GM21737 (cell line): ENCODE results near the gene SLC7A9.

Experiments
- ATAC-seq: cut with Tn5 transposase; IDR thresholded peaks from one replicate; pipeline ENCODE4 v1.9.1; 2021; ENCODE audit warnings: mild to moderate bottlenecking, moderate library complexity; ENCODE audit not compliant: unreplicated experiment

Gene SLC7A9

DNA sequence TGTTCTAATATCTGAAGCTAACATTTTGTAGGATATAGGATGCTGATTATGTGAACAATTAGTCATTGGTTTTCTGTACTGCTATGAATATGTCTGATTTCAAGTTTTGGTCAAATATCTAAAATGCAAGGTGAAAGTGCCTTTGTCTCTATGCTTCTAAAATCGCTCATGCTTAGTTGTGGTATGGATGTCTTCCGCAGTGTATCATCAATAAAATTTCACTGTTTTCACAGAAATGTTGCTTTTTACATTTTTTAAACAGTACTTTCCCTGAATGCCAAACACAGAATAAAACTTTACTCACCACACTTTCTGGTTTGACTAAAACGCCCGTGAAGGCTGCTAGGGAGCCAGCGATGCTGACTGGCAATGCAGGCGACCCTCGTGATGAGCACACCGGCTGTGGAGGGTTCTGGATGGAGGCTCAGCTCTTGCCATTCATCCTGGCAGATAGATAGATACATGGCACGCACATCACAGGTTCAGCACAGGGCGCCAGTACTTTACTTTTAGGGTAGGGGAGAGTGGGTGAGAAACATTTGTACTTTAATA lies 40.1 kb downstream of the SLC7A9 start:
- no peak for ATAC-seq

GRCh38 chr19:32828643-32829344 lies 40.8 kb downstream of the SLC7A9 start:
- ATAC-seq: no peak

- no peak for ATAC-seq
These were observed 41.4 kb downstream of the SLC7A9 start for GRCh38 chr19:32828139-32828538.

GRCh38 chr19:32824916-32825608 lies 44.5 kb downstream of the SLC7A9 start:
- ATAC-seq: no peak

DNA sequence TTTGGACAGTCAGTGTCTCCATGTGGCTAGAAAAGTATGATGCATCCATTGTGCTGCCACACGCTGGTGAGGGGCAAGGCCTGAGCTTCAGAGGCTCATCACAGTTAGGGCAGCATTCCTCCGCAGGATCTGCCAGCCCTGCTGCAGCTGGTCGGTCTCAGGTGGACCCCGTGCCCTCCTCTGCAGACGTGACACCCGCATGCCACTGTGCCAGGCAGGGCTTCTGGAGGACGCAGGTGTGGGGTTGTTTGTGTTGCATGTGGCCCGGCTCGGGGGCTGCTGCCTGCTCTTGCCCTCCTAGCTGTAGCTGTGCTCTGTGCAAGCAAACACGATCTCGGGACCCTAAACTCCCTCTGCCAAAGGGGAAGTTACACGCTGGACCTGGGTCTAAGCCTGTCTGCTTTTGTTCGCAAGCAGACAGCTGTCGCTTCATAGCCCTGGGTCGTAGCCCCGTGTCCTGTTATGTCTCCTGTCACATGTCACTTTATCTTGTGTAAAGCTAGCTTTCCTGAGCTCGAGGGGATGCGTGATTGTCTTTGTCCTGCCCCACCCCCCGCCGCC lies 45.3 kb downstream of the SLC7A9 start:
- ATAC-seq: no peak

DNA sequence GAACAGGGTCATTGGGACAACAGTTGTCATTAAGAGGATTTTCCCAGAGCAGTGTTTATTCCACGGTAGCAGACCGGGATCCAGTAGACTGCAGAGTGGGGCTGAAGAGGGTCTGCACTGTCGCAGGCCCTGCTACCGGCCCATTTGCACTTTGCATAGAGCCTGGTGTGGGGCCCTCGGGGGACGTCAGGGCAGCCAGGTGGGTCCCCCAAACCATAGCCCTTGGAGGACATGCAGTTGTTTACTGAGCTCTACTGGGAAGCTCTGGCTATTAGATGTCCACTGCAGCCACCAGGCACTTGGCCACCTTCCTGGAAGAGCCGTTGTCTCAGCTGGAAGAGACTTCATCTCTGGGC lies 45.8 kb downstream of the SLC7A9 start:
- ATAC-seq: no peak

- ATAC-seq: no peak
These were observed 46.4 kb downstream of the SLC7A9 start for GRCh38 chr19:32822916-32823746.

DNA sequence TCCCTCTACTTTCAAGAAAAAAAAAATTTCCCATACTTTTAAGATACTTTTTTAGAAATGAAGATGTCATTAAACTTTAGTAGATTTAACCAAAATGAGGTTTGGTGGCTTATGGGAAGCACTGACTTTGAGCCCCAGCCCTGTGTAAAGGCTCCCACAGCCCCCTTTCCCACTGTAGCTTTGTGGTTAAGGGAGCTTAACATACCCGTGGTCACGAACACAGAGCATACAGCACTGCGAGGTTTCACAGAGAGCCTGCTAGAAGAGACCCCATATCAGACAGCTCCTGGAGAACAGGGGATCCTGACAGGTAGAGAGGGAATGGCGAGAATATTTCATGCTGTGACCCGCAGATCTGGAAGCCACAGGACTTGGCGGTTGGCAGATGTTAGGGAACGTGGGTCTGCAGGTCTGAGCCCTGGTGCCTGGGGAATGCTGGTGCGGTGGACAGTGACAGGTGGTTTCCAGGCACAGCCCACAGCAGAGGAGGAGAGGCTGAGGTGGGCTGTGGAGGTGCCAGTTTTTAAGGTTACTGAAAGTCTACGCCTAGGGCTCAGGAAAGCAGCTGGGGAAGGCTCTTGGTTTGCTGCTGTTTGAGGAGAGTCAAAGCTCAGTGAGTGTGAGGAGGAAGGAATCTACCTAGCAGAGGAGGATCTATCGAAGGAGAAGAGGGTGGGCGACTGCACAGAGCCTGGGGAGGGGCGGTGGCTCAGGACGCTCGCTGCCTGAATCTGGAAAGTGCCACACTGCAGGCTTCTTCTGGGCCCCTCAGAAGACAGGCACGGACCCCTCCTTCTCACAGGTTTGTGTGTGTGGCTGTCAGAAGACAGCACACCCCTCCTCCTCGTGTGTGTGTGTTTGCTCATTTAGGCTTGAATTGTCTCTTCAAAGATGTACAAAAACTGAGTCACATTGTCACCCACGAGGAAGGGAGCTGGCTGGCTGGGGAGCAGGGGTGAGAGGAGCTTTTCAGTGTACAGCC lies 49.9 kb downstream of the SLC7A9 start:
- ATAC-seq: no peak

DNA sequence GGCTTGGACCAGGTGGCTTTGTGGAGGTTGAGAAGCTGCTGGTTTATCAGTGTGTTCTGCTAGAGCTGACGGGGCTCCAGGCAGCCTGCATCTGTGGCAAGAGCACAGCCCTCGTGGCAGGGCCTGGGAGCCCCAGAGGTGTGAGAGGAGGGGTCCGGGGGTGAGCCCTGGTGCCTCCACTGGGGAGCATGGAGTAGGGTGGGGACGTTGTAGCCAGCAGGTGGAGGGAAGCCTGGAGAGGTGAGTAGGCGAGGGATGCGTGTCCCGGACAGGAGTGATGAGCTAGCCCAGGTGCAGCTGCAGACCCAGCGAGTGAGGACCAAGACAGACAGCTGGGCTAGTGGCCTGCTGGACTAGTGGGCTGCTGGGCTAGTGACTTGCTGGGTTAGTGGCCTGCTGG lies 51.0 kb downstream of the SLC7A9 start:
- no peak for ATAC-seq

- ATAC-seq: no peak
These were observed 51.7 kb downstream of the SLC7A9 start for GRCh38 chr19:32817569-32818476.

- no peak for ATAC-seq
These were observed 52.9 kb downstream of the SLC7A9 start for GRCh38 chr19:32816555-32817099.

- ATAC-seq: no peak
These were observed 54.9 kb downstream of the SLC7A9 start for GRCh38 chr19:32814624-32815023.

DNA sequence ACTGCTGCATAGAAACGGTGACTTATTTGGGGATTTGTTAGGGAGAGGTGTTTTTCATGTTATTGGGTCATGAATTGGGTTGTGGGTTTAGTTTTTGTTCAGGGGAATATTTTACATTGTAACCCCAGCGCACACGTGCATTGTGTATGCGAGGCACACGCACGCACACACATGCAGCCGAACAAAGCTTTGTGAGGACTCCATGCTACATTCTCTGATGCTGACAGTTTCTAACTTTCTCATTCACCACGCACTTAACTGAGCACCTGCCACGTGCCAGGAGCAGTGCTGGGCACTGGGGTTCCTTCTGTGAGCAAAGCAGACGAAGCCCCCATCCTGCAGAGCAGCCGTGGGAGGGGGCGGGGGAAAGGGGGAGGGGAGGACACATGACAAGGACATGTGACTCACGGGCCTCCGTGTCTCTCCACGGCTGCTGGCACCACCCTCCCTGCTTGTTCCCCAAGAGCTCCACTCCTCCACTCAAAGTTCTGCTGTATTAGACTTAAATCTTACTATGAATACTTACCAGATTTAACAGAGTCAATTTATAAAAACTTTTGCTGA lies 55.6 kb downstream of the SLC7A9 start:
- ATAC-seq: no peak

- no peak for ATAC-seq
These were observed 57.0 kb downstream of the SLC7A9 start for GRCh38 chr19:32812571-32812970.

DNA sequence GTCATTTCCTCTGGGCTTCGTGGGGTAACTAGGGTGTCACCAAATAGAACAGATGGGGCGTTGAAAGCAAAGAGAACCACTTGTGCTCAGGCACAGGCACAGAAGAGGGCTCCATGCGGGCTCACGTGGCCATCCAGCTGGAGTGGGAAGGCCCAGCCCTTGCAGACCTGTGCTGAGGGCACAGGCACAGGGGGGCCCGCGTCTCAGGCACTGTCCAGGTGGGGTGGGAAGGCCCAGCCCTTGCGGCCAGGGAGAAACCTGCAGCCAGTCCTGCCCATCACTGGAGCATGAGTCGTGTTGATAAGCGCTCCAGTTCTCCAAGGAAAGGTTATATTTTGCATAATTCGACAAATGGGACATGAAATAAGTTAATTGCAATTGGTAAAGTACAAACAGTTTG lies 57.5 kb downstream of the SLC7A9 start:
- no peak for ATAC-seq

- ATAC-seq: no peak
These were observed 58.4 kb downstream of the SLC7A9 start for GRCh38 chr19:32811151-32811550.

- ATAC-seq: no peak
These were observed 59.1 kb downstream of the SLC7A9 start for GRCh38 chr19:32810452-32810851.

- no peak for ATAC-seq
These were observed 59.8 kb downstream of the SLC7A9 start for GRCh38 chr19:32809754-32810153.
